Cardiac muscle cell (in vitro differentiated cells and primary cell): ENCODE data around the gene KCNH5. TPM values are rescaled to one million over a fixed set of nuclear protein-coding genes. Genes with fewer than 3 reads are reported as not detected.
A peak's percentile ranks its signal among the peaks of the same experiment; 100 is the strongest.

Source experiments
- DNase-seq, 2 donors: peaks; one replicate each; pipeline versions ENCODE4 v3.0.0 to v3.0.0-alpha.2; 2010 to 2017; ENCODE audit warnings: low read depth in 1 of 2, low spot score in 1 of 2
- H3K27ac ChIP-seq: fragments of 200-600 bp; sonication (generic); 2 replicates; pipeline ENCODE4 v1.5.1; 2016
- H3K27me3 ChIP-seq: fragments of 200-600 bp; sonication (generic); 2 replicates; pipeline ENCODE4 v1.6.0; 2016; ENCODE audit warnings: control low read depth
- H3K36me3 ChIP-seq: fragments of 200-600 bp; sonication (generic); 2 replicates; pipeline ENCODE4 v1.5.1; 2016; ENCODE audit warnings: control low read depth
- H3K4me1 ChIP-seq: fragments of 200-600 bp; sonication (generic); 2 replicates; pipeline ENCODE4 v1.8.1; 2017; ENCODE audit warnings: low read depth, mild to moderate bottlenecking, mixed run types
- H3K4me3 ChIP-seq: fragments of 200-600 bp; sonication (generic); 2 replicates; pipeline ENCODE4 v1.5.1; 2016; ENCODE audit warnings: mild to moderate bottlenecking
- H3K9me3 ChIP-seq: fragments of 200-600 bp; sonication (generic); 2 replicates; pipeline ENCODE4 v1.5.1; 2017; ENCODE audit warnings: low read depth, mild to moderate bottlenecking, control low read depth
- CTCF ChIP-seq: IDR thresholded peaks from 2 replicates; pipeline ENCODE4 v1.5.1; 2012; ENCODE audit warnings: low read depth, mild to moderate bottlenecking, low read length
- polyA plus RNA-seq: library from polyadenylated mRNA; unstranded; fragments of >200 nt; fragmentation: Nextera tagmentation; extraction: Ambion mirVana; gene quantifications from 2 replicates; pipeline ENCODE4 v1.2.1, GENCODE V29; 2016
- total RNA-seq: library from RNA; depleted of rRNA; stranded (reverse); fragments of >200 nt; gene quantifications from 2 replicates; pipeline ENCODE4 v1.2.3, GENCODE V29; 2016

Gene KCNH5
- total and polyA plus RNA-seq, 2 experiments from 2014 or later: 0.06 TPM; not detected in 1

DNA sequence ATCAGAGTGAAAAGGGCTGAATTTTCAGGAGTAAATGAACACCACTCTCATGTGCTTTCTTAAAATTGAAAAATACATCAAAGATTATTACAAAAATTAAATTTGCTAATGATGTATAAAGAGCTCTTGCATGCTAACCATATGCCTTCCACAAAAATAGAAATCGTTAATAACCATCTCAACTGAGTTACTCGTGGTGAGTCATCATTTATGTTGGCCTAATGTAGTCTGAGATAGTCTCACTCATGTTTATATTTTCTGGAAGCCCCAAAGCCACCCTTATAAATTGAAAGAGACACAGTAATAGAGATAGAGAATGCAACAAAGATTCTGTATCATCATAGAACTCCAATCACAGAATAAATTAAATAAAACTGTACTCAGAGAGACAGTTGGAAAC is 131.2 kb downstream of the KCNH5 start:
- no peak for TF ChIP-seq CTCF
- H3K4me3 ChIP-seq: no peak overlapping the region
- no peaks in the 10 kb centered on the region for H3K36me3 ChIP-seq
- H3K9me3 ChIP-seq: no peaks in the 10 kb centered on the region
- H3K4me1 ChIP-seq: peaks cover 11% of the 10 kb centered on the region
- H3K27ac ChIP-seq: no peak overlapping the region
- H3K27me3 ChIP-seq: no peaks in the 10 kb centered on the region
- DNase-seq: no peak

DNA sequence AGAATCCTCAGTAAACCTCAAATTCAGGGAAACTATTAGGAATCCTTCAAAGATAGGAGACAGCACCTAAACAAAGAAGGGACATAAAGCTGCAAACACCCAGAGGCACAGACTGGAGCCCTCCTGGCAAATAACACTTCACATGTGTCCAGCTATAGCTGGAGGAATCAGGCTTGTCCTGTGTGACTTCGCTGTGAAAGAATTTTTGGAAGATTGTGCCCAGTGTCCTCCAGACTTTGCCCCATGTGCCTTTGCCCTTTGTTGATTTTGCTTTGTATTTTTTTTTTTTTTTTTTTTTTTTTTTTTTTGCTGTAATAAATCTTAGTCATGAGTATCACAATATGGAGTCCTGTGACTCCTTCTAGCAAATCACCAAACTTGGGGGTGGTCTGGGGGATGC is 136.8 kb downstream of the KCNH5 start:
- TF ChIP-seq CTCF: no peak
- H3K4me1 ChIP-seq: peaks cover 15% of the 10 kb centered on the region
- no peak for DNase-seq
- no peak overlapping the region for H3K4me3 ChIP-seq
- no peaks in the 10 kb centered on the region for H3K27me3 ChIP-seq
- H3K9me3 ChIP-seq: no peaks in the 10 kb centered on the region
- H3K27ac ChIP-seq: no peak overlapping the region
- H3K36me3 ChIP-seq: no peaks in the 10 kb centered on the region

DNA sequence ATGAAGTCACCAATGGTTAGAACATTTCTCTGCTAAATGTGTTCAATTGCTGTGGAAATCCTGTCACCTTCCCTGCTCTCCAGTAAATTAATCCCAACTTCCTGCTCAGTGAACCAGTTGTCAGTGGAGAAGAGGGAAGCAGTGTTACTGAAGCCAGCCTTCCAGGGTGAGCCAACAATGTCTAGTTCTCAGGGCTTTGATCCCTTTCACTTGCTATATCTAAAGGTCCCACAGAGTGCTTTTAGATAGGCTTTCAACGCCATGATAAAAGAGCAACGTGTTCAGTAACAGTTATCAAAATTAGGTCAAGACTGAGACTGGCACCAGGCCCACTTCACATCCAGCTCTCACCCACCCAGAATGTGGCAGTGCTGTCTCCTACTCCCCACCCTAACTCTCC is 139.7 kb downstream of the KCNH5 start:
- peaks cover 15% of the 10 kb centered on the region for H3K4me1 ChIP-seq
- no peak for TF ChIP-seq CTCF
- H3K27ac ChIP-seq: no peak overlapping the region
- no peaks in the 10 kb centered on the region for H3K36me3 ChIP-seq
- H3K9me3 ChIP-seq: no peaks in the 10 kb centered on the region
- DNase-seq: peak in 1 of 2 donors; percentile 69
- no peak overlapping the region for H3K4me3 ChIP-seq
- H3K27me3 ChIP-seq: no peaks in the 10 kb centered on the region

- no peak overlapping the region for H3K4me3 ChIP-seq
- peak in 1 of 2 donors; percentile 7 for DNase-seq
- no peaks in the 10 kb centered on the region for H3K4me1 ChIP-seq
- no peaks in the 10 kb centered on the region for H3K9me3 ChIP-seq
- no peaks in the 10 kb centered on the region for H3K27me3 ChIP-seq
- no peak overlapping the region for H3K27ac ChIP-seq
- TF ChIP-seq CTCF: no peak
- no peaks in the 10 kb centered on the region for H3K36me3 ChIP-seq
These were observed 147.5 kb downstream of the KCNH5 start for GRCh38 chr14:62897771-62898170.

DNA sequence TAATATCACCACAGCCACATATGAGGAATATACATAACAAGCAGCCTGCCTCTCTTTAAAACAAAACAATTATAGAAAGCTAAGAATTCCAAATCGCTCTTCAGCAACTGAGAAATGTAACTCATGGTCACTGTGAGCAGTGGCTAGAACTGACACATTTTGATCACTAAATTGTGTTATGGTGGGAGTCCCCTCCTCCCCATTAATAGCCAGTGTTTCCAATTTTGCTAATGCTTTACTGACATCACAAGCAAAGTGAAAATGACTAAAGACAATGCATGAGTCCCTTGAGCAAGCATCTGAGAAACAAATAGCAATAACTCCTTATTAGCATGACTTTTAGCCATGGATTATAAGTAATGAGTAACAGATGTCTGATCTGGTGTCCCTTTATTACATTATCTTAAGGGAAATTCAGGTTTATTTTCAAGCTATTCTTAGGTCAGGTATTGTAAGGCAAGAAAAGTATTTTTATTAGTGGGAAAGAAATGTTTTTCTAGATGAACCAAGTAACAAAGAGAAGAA is 148.3 kb downstream of the KCNH5 start:
- TF ChIP-seq CTCF: no peak
- H3K9me3 ChIP-seq: no peaks in the 10 kb centered on the region
- H3K36me3 ChIP-seq: no peaks in the 10 kb centered on the region
- no peak for DNase-seq
- no peaks in the 10 kb centered on the region for H3K27me3 ChIP-seq
- H3K4me3 ChIP-seq: no peak overlapping the region
- no peaks in the 10 kb centered on the region for H3K4me1 ChIP-seq
- H3K27ac ChIP-seq: no peak overlapping the region

DNA sequence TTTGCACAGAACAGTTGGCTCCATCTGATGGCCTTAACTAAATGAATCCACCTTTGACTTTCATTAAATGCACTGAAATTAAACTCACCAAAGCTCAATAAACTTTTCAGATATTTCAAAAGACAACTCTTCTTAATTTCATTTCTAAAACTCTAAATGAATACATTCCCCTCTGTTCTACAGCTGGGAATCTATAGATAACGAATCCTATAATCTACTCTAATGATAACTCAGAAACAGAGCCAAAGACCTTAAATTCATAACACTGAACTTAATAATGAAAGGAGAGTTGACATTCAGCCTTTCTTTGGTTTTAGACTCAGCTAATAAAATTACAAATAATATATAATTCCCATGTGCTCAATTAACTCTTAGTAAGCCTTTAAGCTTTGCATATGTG is 150.5 kb downstream of the KCNH5 start:
- no peaks in the 10 kb centered on the region for H3K27me3 ChIP-seq
- no peaks in the 10 kb centered on the region for H3K36me3 ChIP-seq
- H3K4me1 ChIP-seq: no peaks in the 10 kb centered on the region
- no peak for TF ChIP-seq CTCF
- DNase-seq: no peak
- no peaks in the 10 kb centered on the region for H3K9me3 ChIP-seq
- H3K27ac ChIP-seq: no peak overlapping the region
- H3K4me3 ChIP-seq: no peak overlapping the region
